HFF-Myc (cell line): ENCODE data around the gene GBGT1.

Source experiments
- DNase-seq: peaks from one replicate; pipeline ENCODE4 v3.0.0-alpha.2; 2011; ENCODE audit warnings: low read depth; ENCODE audit errors: extremely low read depth
- H3K4me3 ChIP-seq: replicated peaks from 2 replicates; pipeline ENCODE4 v1.5.1; 2011; ENCODE audit warnings: low read depth, mild to moderate bottlenecking, control low read depth, low read length
- TF ChIP-seq, protein P1 (sequence below): IDR thresholded peaks from 2 replicates; pipeline ENCODE4 v1.5.1; 2012; ENCODE audit warnings: mild to moderate bottlenecking, low read depth, low read length, control low read depth; ENCODE audit errors: missing control alignments

Gene GBGT1

DNA sequence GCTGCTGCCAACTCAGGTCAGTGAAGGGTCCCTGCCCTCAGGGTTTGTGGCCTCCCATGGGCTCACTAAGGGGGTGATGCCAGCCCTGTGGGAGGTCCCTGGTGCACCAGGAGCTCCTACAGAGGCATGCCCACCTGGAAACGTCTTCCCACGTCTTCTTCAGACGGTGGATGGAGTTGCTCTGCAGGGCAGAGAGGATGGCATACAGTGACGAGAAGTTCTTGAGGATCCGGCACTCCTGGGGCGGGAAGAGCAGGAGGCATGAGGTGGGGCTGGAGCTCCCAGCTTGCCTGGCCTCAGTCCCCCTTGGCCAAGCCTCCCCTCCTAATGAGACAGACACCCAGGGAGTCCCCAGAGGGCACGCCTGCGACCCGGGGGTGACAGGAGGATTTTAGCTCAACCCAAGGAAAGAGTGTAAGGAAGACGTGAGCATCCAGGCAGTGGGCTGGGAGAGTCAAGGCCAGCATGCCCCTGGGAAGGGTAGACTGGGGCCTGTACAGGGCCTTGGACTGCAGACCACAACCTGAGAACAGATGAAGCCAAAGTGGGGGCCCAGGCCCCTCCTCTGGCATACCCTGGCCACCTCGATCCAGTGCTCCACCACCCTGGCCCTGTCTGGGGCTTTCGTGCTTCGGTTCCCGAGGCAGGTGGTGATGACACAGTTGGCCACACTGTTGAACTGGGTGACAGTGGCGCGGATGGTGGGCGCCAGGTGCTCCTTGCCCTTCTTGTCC, 57.0 kb downstream of the GBGT1 start:
- TF ChIP-seq, protein P1, sequence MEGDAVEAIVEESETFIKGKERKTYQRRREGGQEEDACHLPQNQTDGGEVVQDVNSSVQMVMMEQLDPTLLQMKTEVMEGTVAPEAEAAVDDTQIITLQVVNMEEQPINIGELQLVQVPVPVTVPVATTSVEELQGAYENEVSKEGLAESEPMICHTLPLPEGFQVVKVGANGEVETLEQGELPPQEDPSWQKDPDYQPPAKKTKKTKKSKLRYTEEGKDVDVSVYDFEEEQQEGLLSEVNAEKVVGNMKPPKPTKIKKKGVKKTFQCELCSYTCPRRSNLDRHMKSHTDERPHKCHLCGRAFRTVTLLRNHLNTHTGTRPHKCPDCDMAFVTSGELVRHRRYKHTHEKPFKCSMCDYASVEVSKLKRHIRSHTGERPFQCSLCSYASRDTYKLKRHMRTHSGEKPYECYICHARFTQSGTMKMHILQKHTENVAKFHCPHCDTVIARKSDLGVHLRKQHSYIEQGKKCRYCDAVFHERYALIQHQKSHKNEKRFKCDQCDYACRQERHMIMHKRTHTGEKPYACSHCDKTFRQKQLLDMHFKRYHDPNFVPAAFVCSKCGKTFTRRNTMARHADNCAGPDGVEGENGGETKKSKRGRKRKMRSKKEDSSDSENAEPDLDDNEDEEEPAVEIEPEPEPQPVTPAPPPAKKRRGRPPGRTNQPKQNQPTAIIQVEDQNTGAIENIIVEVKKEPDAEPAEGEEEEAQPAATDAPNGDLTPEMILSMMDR = no peak
- H3K4me3 ChIP-seq = no peak overlapping the region
- DNase-seq = no peak

DNA sequence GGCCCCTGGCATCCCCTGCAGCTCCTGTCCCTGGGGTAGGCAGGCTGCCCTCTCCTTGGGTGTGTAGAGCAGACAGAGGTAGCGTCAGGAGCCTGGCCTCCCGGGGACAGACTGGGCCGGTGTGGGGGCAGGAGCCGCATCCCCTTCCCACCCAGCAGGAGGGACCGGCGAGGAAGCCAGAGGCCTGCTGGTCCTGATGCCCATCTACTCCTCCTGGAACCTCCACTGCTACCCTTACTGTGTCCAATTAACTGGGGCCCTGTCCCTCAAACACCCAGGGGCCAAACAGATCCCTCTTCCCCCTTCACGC, 58.3 kb downstream of the GBGT1 start:
- no peak for DNase-seq
- H3K4me3 ChIP-seq = no peak overlapping the region
- TF ChIP-seq, protein P1 = no peak

DNA sequence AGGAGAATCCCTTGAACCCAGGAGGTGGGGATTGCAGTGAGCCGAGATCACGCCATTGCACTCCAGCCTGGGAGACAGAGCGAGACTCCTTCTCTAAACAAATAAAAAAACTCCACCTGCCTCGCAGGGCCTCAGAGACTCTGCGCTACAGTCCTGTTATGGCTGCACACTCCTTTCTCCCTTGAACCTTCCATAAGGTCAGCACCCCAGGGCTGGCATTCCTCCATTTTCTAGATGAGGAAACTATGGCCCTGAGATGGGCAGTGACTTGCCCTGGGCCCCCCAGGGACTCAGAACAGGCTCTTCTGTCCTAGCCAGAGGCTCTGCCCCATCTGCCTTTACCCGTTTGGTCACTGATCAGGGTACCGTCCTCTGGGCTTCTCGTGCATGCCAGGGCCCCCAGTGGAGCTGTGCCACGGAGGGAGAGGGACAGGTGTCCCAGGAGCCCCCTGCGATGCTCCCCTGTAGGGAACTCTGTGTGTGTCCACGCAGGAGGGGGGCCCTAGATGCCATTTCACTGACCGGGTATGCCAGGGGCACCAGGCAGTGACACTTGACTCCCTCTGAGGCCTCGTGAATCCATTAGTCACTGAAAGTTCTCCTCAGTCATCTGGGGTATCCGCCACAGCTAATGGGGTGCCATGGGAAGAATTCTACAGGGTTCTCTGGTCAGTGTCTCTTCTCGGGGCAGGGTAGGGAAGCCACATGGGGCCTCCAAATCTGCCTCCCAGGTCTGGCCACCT, 58.8 kb downstream of the GBGT1 start:
- DNase-seq = no peak
- TF ChIP-seq, protein P1 = no peak
- H3K4me3 ChIP-seq = no peak overlapping the region

DNA sequence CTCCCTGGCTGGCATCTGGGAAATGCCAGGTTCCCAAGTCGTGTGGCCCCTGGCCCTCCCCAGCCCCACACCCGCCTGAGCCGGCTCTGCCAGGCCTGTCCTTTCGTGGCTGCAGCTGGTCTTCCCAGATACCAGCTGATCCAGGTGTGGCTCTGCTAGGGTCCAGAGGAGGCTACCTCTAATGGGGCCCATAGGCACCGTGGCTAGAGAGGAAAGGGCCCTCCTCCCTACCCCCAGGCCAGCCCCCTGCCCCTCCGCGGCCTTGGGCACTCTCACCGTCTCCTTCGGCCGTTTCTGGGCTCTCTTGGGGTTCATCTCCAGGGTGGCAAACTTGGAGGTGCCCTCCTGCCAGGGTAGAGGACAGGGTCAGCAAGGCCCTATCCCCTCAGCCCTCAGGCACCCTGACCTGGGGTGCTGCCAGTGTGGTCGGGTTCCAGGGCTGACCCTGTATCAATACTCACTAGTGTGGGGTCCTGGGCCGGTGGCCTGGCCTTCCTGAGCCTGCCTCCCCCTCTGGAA, 59.7 kb downstream of the GBGT1 start:
- no peak overlapping the region for H3K4me3 ChIP-seq
- TF ChIP-seq, protein P1 = no peak
- no peak for DNase-seq

- H3K4me3 ChIP-seq = no peak overlapping the region
- TF ChIP-seq, protein P1 = peak; percentile 95
- no peak for DNase-seq
Observed at GRCh38 chr9:133103183-133103986, 60.3 kb downstream of the GBGT1 start.
